ENCODE results near the gene GTF3A. TPM values are rescaled to one million over a fixed set of nuclear protein-coding genes. Genes with fewer than 3 reads are reported as not detected.
"Not testable (repeated sequence)": the region's sequence is repeated elsewhere in the genome, so short reads cannot be mapped to it uniquely, and the experiment has no call there.

Gene GTF3A
- total RNA-seq, 6 experiments from 2014 or later, result 50.2 to 216 (median 64.9) TPM

DNA sequence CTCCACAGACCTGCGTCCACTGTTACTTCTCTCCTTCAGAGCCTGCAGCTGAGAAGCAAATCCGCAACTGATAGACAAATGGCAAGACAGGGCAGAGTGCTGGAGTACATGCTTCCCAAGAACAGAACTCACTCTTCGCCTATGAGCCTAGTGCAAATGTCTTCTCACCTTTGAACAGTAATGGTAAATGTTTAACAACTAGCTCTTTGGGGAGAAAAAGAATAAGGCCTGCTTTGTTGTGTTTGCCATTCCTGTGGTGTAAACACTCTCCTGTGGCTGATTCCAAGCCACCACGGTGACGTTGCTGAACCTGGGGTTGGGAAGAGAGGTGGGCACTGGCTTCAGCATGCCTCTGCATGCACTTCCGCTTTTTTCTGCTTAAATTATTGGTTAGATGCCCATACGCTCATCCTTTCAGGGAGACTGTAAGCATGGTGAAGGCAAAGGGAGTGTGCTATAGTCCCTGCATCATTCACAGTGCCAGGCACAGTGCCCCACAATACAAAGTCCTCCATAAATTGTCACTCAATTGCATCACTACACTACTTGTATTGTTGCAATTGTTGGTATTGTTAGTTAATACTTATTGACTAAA, 28.1 kb upstream of the GTF3A start:
- ATAC-seq, result peak; percentile 67 to 93 (median 82)
- intact Hi-C loops (cut with DNase I), result no loop called here
- Histone ChIP-seq H3K36me3 (no peaks in the 10 kb centered on the region), H3K27ac (no peak overlapping the region), H3K9me3 (no peaks in the 10 kb centered on the region), H3K4me1 (peaks cover 0 to 9% (median 0%) of the 10 kb centered on the region in 4 donors), H3K4me3 (no peak overlapping the region), H3K27me3 (no peaks in the 10 kb centered on the region)
- TF ChIP-seq POLR2A (IDR thresholded peaks at IDR 0.05), result no peak
- TF ChIP-seq, protein P1, sequence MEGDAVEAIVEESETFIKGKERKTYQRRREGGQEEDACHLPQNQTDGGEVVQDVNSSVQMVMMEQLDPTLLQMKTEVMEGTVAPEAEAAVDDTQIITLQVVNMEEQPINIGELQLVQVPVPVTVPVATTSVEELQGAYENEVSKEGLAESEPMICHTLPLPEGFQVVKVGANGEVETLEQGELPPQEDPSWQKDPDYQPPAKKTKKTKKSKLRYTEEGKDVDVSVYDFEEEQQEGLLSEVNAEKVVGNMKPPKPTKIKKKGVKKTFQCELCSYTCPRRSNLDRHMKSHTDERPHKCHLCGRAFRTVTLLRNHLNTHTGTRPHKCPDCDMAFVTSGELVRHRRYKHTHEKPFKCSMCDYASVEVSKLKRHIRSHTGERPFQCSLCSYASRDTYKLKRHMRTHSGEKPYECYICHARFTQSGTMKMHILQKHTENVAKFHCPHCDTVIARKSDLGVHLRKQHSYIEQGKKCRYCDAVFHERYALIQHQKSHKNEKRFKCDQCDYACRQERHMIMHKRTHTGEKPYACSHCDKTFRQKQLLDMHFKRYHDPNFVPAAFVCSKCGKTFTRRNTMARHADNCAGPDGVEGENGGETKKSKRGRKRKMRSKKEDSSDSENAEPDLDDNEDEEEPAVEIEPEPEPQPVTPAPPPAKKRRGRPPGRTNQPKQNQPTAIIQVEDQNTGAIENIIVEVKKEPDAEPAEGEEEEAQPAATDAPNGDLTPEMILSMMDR (IDR thresholded peaks at IDR 0.05), result no peak
- no peak for DNase-seq
- 34% methylated on average over 5 of the region's 7 CpGs for WGBS (ENCODE audit: insufficient coverage, low coverage, low lambda C conversion rate, missing lambda C conversion rate)

DNA sequence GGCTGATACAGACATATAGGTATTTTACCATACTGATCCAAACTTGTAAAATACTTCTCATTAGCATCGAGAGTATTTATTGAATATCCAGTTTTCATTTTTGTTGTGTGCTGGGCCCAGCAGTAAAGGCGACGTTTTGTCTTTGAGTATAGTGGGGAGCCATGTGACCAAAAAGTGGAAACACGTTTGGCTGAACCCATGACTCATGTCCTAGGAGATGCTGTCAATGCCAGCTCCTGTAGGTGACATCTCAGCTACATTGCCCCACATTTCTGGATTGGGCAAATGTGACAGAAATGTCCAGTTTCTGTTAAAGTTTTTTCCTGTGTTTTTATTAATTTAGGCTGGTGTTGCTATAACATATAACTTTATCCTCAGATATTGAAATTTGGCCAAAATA, 26.1 kb upstream of the GTF3A start:
- H3K4me1 ChIP-seq, result peaks cover 0 to 20% (median 7%) of the 10 kb centered on the region in 4 donors
- no peaks in the 10 kb centered on the region for H3K9me3 ChIP-seq
- H3K36me3 ChIP-seq, result no peaks in the 10 kb centered on the region
- ATAC-seq (no peak), DNase-seq (no peak)
- no peak for TF ChIP-seq POLR2A (IDR thresholded peaks at IDR 0.05)
- TF ChIP-seq, protein P1 (IDR thresholded peaks at IDR 0.05), result no peak
- no peaks in the 10 kb centered on the region for H3K27me3 ChIP-seq
- 67% methylated on average over 3 of the region's 4 CpGs for WGBS (ENCODE audit: insufficient coverage, low coverage, low lambda C conversion rate, missing lambda C conversion rate)
- no peak overlapping the region for H3K4me3 ChIP-seq
- intact Hi-C loops (cut with DNase I), result no loop called here
- H3K27ac ChIP-seq, result no peak overlapping the region

GRCh38 chr13:27400405-27400804, 24.0 kb upstream of the GTF3A start:
- ATAC-seq; H3K9me3 ChIP-seq; H3K4me3 ChIP-seq; DNase-seq; H3K27me3 ChIP-seq; H3K36me3 ChIP-seq; H3K27ac ChIP-seq; intact Hi-C loops (cut with DNase I): not testable (repeated sequence)
- H3K4me1 ChIP-seq, result peaks cover 0 to 37% (median 10%) of the 10 kb centered on the region in 4 donors
- WGBS (ENCODE audit: insufficient coverage, low coverage, low lambda C conversion rate, missing lambda C conversion rate), result 63% methylated on average over 3 of the region's 6 CpGs

GRCh38 chr13:27401210-27401609, 23.2 kb upstream of the GTF3A start:
- Histone ChIP-seq H3K4me1 (peaks cover 3 to 40% (median 15%) of the 10 kb centered on the region in 4 donors), H3K9me3 (no peaks in the 10 kb centered on the region), H3K4me3 (no peak overlapping the region), H3K27me3 (no peaks in the 10 kb centered on the region), H3K27ac (no peak overlapping the region), H3K36me3 (no peaks in the 10 kb centered on the region)
- no peak for ATAC-seq
- DNase-seq, result no peak
- 82% methylated on average over 1 of the region's 3 CpGs for WGBS (ENCODE audit: insufficient coverage, low coverage, low lambda C conversion rate, missing lambda C conversion rate)
- TF ChIP-seq, protein P1 (IDR thresholded peaks at IDR 0.05), result no peak
- no peak for TF ChIP-seq POLR2A (IDR thresholded peaks at IDR 0.05)
- intact Hi-C loops (cut with DNase I), result no loop called here

DNA sequence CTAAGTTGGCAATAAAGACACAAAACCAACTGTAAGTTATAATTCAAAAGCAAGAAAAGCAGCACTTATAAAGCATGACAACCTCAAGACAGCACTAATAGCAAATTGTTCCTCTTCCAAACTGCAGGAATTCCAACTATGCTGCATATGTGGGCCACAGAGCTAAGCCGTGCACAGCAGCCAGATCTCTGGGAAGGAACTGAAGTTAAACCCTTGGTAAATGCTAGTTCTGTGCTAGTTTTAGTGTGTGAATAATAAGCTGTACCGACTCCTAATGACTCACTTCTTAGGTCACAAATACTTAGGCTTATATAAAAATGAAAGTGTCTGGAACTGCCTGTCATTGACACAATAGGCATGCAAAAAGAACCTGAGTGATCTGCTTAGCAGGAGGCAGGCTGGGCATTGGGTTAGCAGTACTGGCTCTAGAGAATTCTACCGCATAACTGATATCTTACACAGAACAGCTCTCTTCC, 21.2 kb upstream of the GTF3A start:
- peaks cover 3 to 44% (median 15%) of the 10 kb centered on the region in 4 donors for H3K4me1 ChIP-seq
- DNase-seq, result no peak
- no peaks in the 10 kb centered on the region for H3K27me3 ChIP-seq
- peak overlapping the region; percentile 87 to 93 (median 90) for H3K27ac ChIP-seq
- intact Hi-C loops (cut with DNase I), result no loop called here
- H3K36me3 ChIP-seq, result no peaks in the 10 kb centered on the region
- ATAC-seq, result peak; percentile 11 to 34 (median 28)
- no peak for TF ChIP-seq POLR2A (IDR thresholded peaks at IDR 0.05)
- TF ChIP-seq, protein P1 (IDR thresholded peaks at IDR 0.05), result no peak
- peak overlapping the region in 1 of 3 donors; percentile 13 for H3K4me3 ChIP-seq
- WGBS (ENCODE audit: insufficient coverage, low coverage, low lambda C conversion rate, missing lambda C conversion rate), result 13% methylated on average over 3 of the region's 3 CpGs
- H3K9me3 ChIP-seq, result no peaks in the 10 kb centered on the region

All from right lobe of liver (tissue), 6 donors.